Measurements from ENCODE around the gene KLRC4.
A peak's percentile ranks its signal among the peaks of the same experiment; 100 is the strongest.

KLRC4 gene

DNA sequence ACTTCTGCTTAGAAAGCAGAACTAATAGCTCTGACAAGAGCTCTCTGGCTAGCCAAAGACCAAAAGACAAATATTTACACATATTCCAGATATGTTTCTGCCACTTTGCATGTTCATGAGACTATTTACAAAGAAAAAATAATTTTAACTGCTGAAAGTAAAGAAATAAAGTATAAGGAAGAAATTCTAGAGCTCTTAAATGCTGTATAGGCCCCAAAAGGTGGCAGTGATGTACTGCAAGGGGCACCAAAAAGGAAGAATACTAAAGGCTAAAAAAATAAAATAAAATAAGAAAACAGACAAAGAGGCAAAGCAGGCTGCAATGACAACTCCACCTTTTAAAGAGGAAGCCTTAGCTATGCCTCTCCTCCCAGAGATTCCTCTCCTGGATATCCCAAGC, 42.7 kb downstream of the KLRC4 start:
- peak in 2 of 3 experiments; percentile 26 to 41 for DNase-seq

GRCh38 chr12:10365696-10366405, 43.7 kb downstream of the KLRC4 start:
- peak in 2 of 3 experiments; percentile 62 to 87 for DNase-seq

DNA sequence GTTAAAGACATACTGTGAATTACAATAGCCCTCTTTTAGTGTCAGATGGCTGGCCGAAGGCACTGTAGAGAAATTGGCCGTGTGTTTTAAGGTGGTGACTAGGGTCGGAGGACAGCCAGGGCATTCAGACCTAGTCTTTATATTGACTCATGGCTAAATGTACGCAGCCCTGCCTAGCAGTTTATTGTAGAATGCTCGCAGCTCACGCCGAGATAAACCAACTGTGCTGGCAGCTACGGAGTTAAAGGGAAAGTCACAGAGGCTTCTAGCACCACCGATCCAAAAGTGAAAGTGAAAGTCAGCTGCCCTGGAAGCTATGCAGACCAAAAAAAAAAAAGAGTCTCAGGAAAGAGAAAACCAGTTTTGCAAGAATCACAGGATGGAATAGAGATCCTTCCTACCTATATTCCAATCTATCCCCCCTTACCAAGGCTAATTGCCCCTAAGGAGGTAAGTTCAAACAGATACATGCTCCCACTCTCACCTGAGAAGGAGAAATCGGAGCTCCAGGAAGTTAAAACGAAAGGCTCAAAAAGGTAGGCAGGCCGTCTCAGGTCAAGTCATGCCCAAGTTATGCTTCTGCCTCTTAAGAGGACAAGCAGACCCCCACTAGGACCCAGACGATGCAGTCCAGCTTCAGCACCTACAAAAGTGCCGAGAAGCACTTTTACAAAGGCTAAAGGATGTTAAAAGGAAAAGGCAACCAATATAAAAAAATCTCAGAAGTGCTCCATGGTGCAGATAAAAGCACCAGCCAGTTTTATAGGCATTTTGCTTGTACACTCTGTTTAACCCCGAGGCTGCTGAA, 44.5 kb downstream of the KLRC4 start:
- peak; percentile 73 to 95 (median 91) for DNase-seq

GRCh38 chr12:10363914-10364814, 45.4 kb downstream of the KLRC4 start:
- peak; percentile 67 to 82 (median 76) for DNase-seq

GRCh38 chr12:10363658-10363913, 46.0 kb downstream of the KLRC4 start:
- peak in 1 of 3 experiments; percentile 47 for DNase-seq

DNA sequence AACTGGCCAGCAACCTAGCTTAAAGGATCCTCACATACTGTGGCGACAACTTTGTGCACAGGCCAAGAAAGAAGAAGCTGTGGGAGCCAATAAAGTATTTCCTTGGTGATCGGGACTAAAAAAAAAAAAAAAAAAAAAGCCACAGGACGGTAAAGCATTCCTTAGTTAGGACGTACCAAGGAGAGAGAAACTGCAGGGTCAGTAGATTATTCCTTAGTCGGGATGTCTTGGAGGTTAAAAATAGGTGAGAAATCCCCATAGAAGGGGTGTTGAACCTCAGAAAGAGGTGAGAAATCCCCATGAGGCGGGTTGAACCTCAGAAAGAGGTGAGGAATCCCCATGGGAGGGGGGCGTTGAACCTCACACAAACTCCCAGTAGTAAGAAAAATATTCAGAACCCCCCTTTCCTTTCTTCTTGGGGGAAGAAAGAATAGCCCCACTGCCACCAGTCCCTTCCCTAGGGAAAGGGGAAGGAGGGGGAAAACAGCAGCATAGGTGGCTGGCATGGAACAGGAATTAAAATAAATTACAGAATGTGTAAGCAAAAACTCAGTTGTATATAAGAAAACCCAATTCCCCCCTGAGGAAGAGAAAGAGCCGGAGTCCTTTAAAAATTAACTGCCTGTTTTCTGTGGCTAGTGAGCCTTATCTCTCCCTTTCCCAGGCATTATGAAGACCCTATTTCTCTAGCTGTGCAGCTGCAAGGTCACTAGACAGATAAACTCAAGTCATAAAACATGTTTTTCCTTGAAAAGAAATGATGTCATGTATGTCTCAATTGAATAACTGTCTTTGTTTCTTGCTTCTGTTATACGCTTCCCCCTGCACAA, 46.5 kb downstream of the KLRC4 start:
- DNase-seq, result no peak

DNA sequence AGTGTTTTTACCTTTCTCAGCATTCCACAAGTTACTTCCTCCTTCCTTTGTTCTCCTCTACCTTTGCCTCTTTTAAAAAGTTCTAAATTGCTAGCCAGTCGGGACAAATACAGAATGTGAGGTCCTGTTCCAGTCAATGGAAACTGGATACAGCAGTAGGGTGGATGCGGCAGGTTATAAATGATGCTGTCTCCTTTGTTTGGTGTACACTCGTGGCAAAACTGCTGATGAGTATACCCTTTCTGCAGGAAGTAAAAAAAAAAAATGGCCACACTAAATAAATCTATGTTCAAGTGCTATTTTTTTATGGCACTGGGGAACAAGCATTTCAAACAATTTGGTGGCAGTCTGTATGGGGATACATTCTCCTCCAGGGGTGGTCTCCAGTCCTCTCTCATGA, 47.2 kb downstream of the KLRC4 start:
- DNase-seq, result peak in 1 of 3 experiments; percentile 45

DNA sequence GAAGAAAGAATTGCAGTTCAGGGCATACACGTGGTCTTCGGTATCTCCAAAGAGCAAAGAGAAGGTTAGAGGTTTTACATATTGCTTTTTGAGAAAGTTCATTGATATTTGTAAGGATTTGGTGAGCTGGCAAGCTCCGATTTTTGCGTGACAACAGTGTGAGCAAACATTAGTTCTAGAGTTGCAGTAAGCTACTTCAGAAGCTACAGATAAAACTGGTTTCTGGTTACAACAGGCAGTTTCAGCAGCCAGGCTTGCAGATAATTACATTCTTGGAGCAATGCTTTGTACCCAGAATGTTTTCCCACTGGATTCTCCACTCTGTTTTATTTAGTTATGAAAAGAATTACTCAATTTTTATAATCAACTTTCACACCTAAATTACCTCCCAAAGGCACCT, 47.9 kb downstream of the KLRC4 start:
- peak in 1 of 3 experiments; percentile 81 for DNase-seq

GRCh38 chr12:10361084-10361483, 48.5 kb downstream of the KLRC4 start:
- DNase-seq, result peak in 1 of 3 experiments; percentile 89

DNA sequence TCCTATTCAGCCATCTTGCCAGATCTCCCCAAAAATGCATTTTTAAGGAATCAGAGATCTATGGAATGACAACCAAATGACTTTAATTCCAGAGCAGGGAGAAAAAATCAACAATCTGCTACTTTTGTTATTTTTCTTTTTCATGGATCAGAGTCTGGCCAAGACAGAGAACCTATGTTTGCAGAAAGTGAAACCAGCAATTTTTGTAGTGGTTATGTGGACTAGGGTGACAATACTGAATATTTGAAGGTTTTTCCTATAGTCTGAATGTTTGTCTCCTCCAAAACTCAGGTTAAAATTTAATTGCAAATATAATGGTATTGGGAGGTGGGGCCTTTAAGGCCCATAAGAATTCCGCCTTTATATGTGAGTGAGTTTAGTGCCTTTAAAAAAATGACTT, 50.6 kb downstream of the KLRC4 start:
- no peak for DNase-seq

- peak in 1 of 3 experiments; percentile 19 for DNase-seq
These were observed 51.4 kb downstream of the KLRC4 start for GRCh38 chr12:10358131-10358530.

Data from NCI-H1417 (cell line).